ACHN (cell line): ENCODE data around the gene FAM171A1.
"Not testable (repeated sequence)": the region's sequence is repeated elsewhere in the genome, so short reads cannot be mapped to it uniquely, and the experiment has no call there.

ENCODE experiments used
- DNase-seq: peaks from one replicate; pipeline ENCODE4 v3.0.0-alpha.2; 2015
- in situ Hi-C: cut with HindIII; loops from 2 replicates; pipeline ENCODE4 v1.10.0; 2017; ENCODE audit warnings: low sequenced_read_pairs, low pct_ligation_motif_present, low pct_unique_long_range_greater_than_20kb

The FAM171A1 gene

GRCh38 chr10:15351099-15351820, 19.8 kb downstream of the FAM171A1 start:
- DNase-seq, result no peak
- in situ Hi-C loops, result no loop called here

- no peak for DNase-seq
- in situ Hi-C loops, result no loop called here
Observed at GRCh38 chr10:15349112-15349511, 22.0 kb downstream of the FAM171A1 start.

- in situ Hi-C loops, result no loop called here
- DNase-seq, result no peak
Observed at GRCh38 chr10:15348579-15348978, 22.5 kb downstream of the FAM171A1 start.

GRCh38 chr10:15347150-15347549, 23.9 kb downstream of the FAM171A1 start:
- in situ Hi-C loops, result no loop called here
- no peak for DNase-seq

GRCh38 chr10:15346440-15347141, 24.5 kb downstream of the FAM171A1 start:
- in situ Hi-C loops, result no loop called here
- DNase-seq, result no peak

- in situ Hi-C loops, result no loop called here
- DNase-seq, result no peak
Observed at GRCh38 chr10:15345450-15345849, 25.6 kb downstream of the FAM171A1 start.

GRCh38 chr10:15344876-15345285, 26.2 kb downstream of the FAM171A1 start:
- no peak for DNase-seq
- in situ Hi-C loops, result no loop called here

- in situ Hi-C loops, result no loop called here
- no peak for DNase-seq
Observed at GRCh38 chr10:15344256-15344875, 26.7 kb downstream of the FAM171A1 start.

- no peak for DNase-seq
- in situ Hi-C loops, result no loop called here
Observed at GRCh38 chr10:15342970-15343369, 28.1 kb downstream of the FAM171A1 start.

GRCh38 chr10:15341502-15342128, 29.5 kb downstream of the FAM171A1 start:
- no peak for DNase-seq
- in situ Hi-C loops, result no loop called here

- DNase-seq, result no peak
- in situ Hi-C loops, result no loop called here
Observed at GRCh38 chr10:15339892-15340291, 31.2 kb downstream of the FAM171A1 start.

- DNase-seq, in situ Hi-C loops: not testable (repeated sequence)
Observed at GRCh38 chr10:15337441-15337923, 33.6 kb downstream of the FAM171A1 start.

- DNase-seq, result no peak
- in situ Hi-C loops, result no loop called here
Observed at GRCh38 chr10:15336211-15336610, 34.9 kb downstream of the FAM171A1 start.

GRCh38 chr10:15335508-15335907, 35.6 kb downstream of the FAM171A1 start:
- in situ Hi-C loops, result no loop called here
- DNase-seq, result no peak

- in situ Hi-C loops, result no loop called here
- DNase-seq, result no peak
Observed at GRCh38 chr10:15334650-15335323, 36.3 kb downstream of the FAM171A1 start.

GRCh38 chr10:15333909-15334649, 37.0 kb downstream of the FAM171A1 start:
- in situ Hi-C loops, result no loop called here

GRCh38 chr10:15333181-15333580, 37.9 kb downstream of the FAM171A1 start:
- DNase-seq, in situ Hi-C loops: not testable (repeated sequence)

More at GRCh38 chr10:15333909-15334649, 37.0 kb downstream of the FAM171A1 start:
- peak; percentile 93 for DNase-seq

GRCh38 chr10:15331461-15331860, 39.6 kb downstream of the FAM171A1 start:
- in situ Hi-C loops, result no loop called here
- DNase-seq, result no peak
